Mucosa of rectum (tissue), 2 donors: ENCODE measurements around the gene KRTAP5-9.
"Not testable (repeated sequence)": the region's sequence is repeated elsewhere in the genome, so short reads cannot be mapped to it uniquely, and the experiment has no call there.

Source experiments
- H3K27ac ChIP-seq, 2 donors: one replicate each; pipeline ENCODE4 v1.7.0; 2013; ENCODE audit warnings: inconsistent platforms in 2 of 2, low read depth in 2 of 2, low read length in 2 of 2
- H3K27me3 ChIP-seq, 2 donors: one replicate each; pipeline ENCODE4 v1.7.0; 2013; ENCODE audit warnings: low read length in 2 of 2; ENCODE audit not compliant: control insufficient read depth in 2 of 2, insufficient read depth in 2 of 2
- H3K36me3 ChIP-seq, 2 donors: one replicate each; pipeline ENCODE4 v1.7.0; 2013; ENCODE audit warnings: low read length in 2 of 2; ENCODE audit not compliant: control insufficient read depth in 2 of 2, insufficient read depth in 2 of 2
- H3K4me1 ChIP-seq, 2 donors: one replicate each; pipeline ENCODE4 v1.7.0; 2013; ENCODE audit warnings: low read length in 2 of 2, mild to moderate bottlenecking in 1 of 2; ENCODE audit not compliant: control insufficient read depth in 2 of 2, insufficient read depth in 2 of 2
- H3K4me3 ChIP-seq, 2 donors: one replicate each; pipeline ENCODE4 v1.7.0; 2013; ENCODE audit warnings: low read length in 2 of 2
- H3K9ac ChIP-seq, 2 donors: one replicate each; pipeline ENCODE4 v1.7.0; 2013; ENCODE audit warnings: low read length in 2 of 2, low read depth in 1 of 2, mild to moderate bottlenecking in 1 of 2
- H3K9me3 ChIP-seq, 2 donors: one replicate each; pipeline ENCODE4 v1.7.0; 2013; ENCODE audit warnings: low read length in 2 of 2; ENCODE audit not compliant: control insufficient read depth in 2 of 2
- donor health status: healthy.
- donor health status: Normal muscosa, but diverticular disease.

The KRTAP5-9 gene

DNA sequence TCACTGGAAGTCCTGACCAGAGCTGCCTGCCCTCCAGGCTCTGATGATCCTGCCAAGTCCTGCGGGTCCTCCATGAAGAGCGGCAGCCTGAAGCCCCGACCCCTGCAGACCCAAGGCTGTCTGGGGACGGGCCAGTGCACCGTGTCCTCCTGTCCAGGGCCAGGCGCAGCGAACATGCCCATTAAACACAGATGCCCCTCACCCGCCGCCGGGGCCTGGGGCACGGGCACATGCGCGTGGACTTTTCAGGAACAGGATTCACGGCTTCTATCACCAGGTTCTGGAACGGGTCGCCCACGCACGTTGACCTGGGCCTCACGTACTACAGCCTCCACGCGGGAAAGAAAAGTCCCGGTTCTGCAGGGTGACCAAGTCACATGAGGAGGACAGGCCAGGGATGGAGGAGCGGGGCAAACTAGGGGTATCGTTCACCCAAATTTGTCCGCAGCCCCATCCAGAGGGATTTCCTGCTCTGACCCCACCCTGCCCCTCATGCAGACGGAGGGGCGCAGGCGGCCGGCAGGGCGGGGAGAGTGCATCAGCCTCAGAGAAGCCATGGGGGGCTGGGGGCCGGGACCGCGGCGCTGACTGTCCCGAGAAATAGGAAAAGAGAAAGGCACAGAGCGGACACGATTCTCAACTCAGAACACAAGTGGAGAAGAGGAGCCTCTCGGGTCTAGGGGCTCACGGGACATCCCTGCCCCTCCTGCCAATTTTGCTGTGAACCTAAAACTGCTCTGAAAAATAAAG is 23.1 kb downstream of the KRTAP5-9 start:
- H3K27ac ChIP-seq, H3K9ac ChIP-seq, H3K27me3 ChIP-seq, H3K9me3 ChIP-seq, H3K4me1 ChIP-seq, H3K4me3 ChIP-seq, H3K36me3 ChIP-seq: not testable (repeated sequence)

DNA sequence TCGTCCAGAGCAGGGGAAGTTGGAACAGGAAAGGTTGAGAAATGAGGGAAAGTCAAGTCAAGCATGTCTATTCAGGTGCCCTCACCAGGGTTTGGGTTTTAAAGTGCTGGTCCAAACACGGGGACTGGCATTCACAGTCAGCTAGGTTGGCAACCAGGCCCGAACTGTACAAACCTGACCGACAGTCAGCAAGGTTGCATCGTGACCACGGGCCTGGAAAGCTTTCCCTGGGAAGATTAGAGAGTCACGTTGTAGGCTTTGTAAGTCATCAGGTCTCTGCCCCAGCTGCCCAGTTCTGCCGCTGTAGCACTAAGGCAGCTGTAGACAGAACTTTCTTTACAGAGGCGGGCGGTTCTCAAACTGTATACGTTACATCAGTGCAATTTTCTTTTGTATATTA is 24.6 kb downstream of the KRTAP5-9 start:
- H3K36me3 ChIP-seq, result no peaks in the 10 kb centered on the region
- no peak overlapping the region for H3K27ac ChIP-seq
- no peaks in the 10 kb centered on the region for H3K27me3 ChIP-seq
- no peak overlapping the region for H3K4me3 ChIP-seq
- no peak overlapping the region for H3K9ac ChIP-seq
- H3K9me3 ChIP-seq, result no peaks in the 10 kb centered on the region
- H3K4me1 ChIP-seq, result no peaks in the 10 kb centered on the region

DNA sequence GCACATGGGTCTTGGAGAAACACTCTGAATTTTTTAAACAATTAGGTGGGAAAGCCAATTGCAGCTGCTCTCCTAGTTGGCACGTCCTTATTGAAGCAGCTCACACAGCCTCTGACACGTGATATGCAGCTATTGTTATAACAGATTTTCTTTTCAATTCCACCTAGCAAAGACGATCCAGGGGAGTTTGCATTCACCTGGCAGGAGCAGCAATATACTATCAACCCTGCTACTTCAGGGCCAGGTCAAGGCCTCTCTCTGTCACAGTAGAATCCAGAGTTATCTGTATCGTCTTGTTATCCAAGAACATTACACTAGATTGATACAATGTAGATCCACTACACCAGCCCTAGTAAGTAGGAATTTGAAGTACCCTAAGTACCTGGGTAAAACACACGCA is 26.2 kb downstream of the KRTAP5-9 start:
- Histone ChIP-seq H3K36me3 (no peaks in the 10 kb centered on the region), H3K27ac (no peak overlapping the region), H3K9ac (no peak overlapping the region), H3K4me3 (no peak overlapping the region), H3K27me3 (no peaks in the 10 kb centered on the region), H3K4me1 (no peaks in the 10 kb centered on the region), H3K9me3 (no peaks in the 10 kb centered on the region)

DNA sequence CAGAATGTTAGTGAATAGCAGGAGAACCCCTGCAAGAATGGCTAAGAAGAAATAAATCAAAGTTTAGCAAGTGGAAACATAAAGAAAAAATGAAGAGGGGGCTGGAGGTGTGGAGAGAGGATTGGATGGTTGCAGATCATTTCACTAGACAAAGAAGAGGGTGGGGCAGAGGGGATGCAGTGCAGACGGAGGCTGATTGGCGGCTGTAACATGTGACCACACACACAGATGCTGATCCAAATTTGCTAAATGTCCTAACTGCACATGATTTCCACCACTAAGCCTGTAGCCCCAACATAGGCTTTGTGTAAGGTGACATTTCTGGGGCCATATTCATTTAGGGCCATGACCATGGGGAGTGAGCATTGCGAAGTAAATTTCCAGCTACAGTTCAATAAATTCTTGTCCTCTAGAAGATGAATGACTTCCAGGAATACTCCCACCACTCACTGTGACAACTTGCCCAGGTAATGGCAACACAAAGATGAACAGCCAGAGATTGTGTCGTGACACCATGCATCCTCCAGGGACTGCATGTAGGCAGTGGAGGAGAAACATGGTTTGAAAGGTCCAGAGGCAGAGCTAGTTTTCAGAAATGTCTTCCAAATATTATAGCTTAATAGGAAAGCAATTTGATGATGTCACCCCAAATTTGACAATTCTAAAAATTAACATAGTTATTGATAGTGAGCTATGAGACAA is 27.7 kb downstream of the KRTAP5-9 start:
- H3K9ac ChIP-seq, result no peak overlapping the region
- no peaks in the 10 kb centered on the region for H3K27me3 ChIP-seq
- H3K36me3 ChIP-seq, result no peaks in the 10 kb centered on the region

DNA sequence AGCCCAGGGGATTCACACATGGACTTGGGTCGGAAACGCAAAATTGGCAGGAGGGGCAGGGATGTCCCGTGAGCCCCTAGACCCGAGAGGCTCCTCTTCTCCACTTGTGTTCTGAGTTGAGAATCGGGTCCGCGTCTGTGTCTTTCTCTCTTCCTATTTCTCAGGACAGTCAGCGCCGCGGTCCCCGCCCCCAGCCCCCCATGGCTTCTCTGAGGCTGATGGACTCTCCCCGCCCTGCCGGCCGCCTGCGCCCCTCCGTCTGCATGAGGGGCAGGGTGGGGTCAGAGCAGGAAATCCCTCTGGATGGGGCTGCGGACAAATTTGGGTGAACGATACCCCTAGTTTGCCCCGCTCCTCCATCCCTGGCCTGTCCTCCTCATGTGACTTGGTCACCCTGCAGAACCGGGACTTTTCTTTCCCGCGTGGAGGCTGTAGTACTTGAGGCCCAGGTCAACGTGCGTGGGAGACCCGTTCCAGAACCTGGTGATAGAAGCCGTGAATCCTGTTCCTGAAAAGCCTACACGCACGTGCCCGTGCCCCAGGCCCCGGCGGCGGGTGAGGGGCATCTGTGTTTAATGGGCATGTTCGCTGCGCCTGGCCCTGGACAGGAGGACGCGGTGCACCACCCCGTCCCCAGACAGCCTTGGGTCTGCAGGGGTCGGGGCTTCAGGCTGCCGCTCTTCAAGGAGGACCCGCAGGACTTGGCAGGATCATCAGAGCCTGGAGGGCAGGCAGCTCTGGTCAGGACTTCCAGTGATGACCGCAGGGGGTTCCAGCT is 28.7 kb downstream of the KRTAP5-9 start:
- H3K27me3 ChIP-seq, H3K9ac ChIP-seq, H3K4me3 ChIP-seq, H3K27ac ChIP-seq, H3K4me1 ChIP-seq, H3K9me3 ChIP-seq, H3K36me3 ChIP-seq: not testable (repeated sequence)

More for the DNA sequence above, 27.7 kb downstream of the KRTAP5-9 start:
- H3K4me1 ChIP-seq, result peaks cover 0 to 2% of the 10 kb centered on the region in 2 donors
- H3K9me3 ChIP-seq, result no peaks in the 10 kb centered on the region
- H3K27ac ChIP-seq, result no peak overlapping the region
- no peak overlapping the region for H3K4me3 ChIP-seq

DNA sequence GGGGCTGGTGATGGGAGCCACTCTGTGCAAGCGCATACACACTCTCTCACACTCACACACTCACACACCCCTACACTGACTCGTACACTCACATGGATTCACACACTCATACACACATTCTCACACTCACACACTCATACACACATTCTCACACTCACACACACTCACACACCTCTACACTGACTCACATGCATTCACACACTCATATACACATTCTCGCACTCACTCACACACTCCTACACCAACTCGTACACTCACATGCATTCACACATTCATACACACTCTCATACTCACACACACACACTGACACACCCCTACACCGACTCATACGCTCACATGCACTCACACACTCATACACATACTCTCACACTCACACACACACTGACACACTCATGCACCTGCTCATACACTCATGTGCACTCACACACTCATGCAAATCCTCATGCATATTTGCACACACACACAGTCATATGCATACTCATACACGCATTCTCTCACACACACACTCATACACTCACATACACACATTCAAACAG is 29.3 kb downstream of the KRTAP5-9 start:
- peaks cover 0 to 2% of the 10 kb centered on the region in 2 donors for H3K4me1 ChIP-seq
- peaks cover 0 to 2% of the 10 kb centered on the region in 2 donors for H3K27me3 ChIP-seq
- H3K36me3 ChIP-seq, result no peaks in the 10 kb centered on the region
- H3K9me3 ChIP-seq, result no peaks in the 10 kb centered on the region
- H3K27ac ChIP-seq, result no peak overlapping the region
- no peak overlapping the region for H3K9ac ChIP-seq
- H3K4me3 ChIP-seq, result no peak overlapping the region

DNA sequence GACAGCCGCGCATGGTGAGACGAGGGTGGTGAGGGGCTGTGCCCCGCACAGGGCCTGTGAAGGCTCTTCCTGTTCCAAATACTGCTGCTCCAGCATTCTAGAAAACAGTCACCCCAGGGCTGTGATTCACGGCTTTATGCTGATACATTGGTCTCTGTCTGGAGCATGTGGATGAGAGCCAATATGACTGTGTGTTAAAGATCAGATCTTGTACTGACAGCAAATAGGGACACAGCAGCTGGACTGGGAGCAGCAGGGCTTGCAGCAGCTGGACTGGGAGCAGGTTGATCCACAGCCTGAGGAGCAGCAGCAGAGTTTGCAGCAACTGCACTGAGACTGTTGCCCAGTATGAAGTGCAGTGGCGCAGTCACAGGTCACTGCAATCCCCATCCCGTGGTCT is 31.3 kb downstream of the KRTAP5-9 start:
- not testable (repeated sequence) for H3K4me3 ChIP-seq, H3K27ac ChIP-seq, H3K9me3 ChIP-seq, H3K27me3 ChIP-seq, H3K4me1 ChIP-seq, H3K36me3 ChIP-seq, H3K9ac ChIP-seq

DNA sequence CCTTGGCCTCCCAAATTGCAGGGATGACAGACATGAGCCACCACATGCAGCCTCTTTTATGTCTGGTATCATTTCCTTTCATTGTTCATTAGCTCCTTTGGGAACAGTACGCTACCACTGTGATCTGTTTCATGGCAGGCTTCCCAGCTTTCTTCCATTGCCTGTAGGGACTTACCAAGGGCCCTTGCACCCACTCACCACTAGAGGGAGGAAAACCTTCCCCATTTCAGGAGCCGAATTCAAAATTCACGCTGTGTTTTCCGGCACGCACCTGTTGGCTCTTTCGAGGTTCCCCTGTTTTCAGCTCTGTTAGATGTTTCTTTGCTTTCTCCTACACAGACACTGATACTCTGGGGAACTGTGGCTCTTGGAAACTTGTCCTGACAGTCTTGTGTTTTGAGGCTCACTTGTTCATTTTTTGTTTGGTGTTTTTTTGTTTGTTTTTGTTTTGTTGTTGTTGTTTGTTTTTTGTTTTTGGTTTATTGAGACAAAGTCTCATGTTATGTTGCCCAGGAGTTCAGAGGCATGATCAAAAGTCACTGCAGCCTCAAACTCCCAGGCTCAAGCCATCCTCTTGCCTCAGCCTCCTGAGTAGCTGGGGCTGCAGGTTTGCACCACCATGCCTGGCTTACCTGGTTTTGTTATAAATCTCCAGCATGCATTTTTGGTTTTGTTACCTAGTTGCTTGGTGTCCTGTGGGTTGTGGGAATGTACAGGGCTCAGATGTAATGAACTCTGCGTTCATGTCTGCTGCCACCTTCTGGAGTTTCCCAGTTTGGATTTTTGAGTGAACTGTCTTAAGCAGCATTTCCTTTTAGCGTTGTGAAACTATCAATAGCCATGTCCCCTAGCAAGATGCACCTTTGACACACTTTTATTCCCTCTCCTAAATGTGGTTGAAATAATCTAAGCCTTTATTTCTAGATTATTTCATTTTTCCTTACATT is 32.1 kb downstream of the KRTAP5-9 start:
- Histone ChIP-seq H3K36me3 (no peaks in the 10 kb centered on the region), H3K27me3 (peaks cover 0 to 2% of the 10 kb centered on the region in 2 donors), H3K27ac (no peak overlapping the region), H3K4me3 (no peak overlapping the region), H3K9ac (no peak overlapping the region), H3K9me3 (no peaks in the 10 kb centered on the region), H3K4me1 (peaks cover 0 to 2% of the 10 kb centered on the region in 2 donors)

DNA sequence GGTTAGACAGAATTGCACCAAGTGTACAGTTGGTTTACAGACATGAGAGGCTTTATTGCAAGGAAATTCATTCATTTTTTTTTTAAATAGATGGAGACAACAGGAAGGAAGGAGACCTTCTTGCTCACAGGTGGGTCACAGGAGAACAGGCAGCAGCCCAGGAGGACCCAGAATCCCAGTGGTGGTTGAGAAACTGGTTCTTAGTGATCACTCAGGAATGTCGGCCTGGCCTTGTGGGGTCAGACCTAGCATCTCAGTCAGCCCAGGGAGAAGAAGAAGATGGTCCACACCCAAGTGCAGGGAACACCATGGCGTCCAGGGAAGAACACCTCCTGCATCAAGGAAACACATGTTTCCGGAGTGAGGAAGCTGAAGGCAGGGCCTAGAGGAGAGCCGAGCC is 33.6 kb downstream of the KRTAP5-9 start:
- H3K4me3 ChIP-seq, result no peak overlapping the region
- no peaks in the 10 kb centered on the region for H3K36me3 ChIP-seq
- H3K4me1 ChIP-seq, result peaks cover 0 to 2% of the 10 kb centered on the region in 2 donors
- H3K9ac ChIP-seq, result no peak overlapping the region
- no peaks in the 10 kb centered on the region for H3K9me3 ChIP-seq
- H3K27me3 ChIP-seq, result peaks cover 0 to 2% of the 10 kb centered on the region in 2 donors
- H3K27ac ChIP-seq, result no peak overlapping the region
